ENCODE measurements around the gene EPB41L4A. TPM values are rescaled to one million over a fixed set of nuclear protein-coding genes. Genes with fewer than 3 reads are reported as not detected.

EPB41L4A gene
- total RNA-seq, 1 donor = 0.72 TPM

GRCh38 chr5:112267231-112267630 lies 151.8 kb downstream of the EPB41L4A start:
- DNase-seq (ENCODE audit: insufficient read length, low spot score, missing footprints) = no peak
- Histone ChIP-seq H3K4me2 (ENCODE audit: insufficient read depth, low read length) (no peak overlapping the region), H3K27me3 (ENCODE audit: insufficient read depth, low read length) (no peaks in the 10 kb centered on the region), H3K27ac (ENCODE audit: low read depth, low read length) (no peak overlapping the region), H2AFZ (ENCODE audit: low read length) (no peak overlapping the region), H3K79me2 (ENCODE audit: insufficient read depth, low read length) (no peaks in the 10 kb centered on the region), H3K36me3 (ENCODE audit: insufficient read depth, low read length) (no peaks in the 10 kb centered on the region), H3K9me3 (ENCODE audit: low read depth, low read length) (no peaks in the 10 kb centered on the region), H3K4me1 (ENCODE audit: insufficient read depth, low read length) (no peaks in the 10 kb centered on the region), H4K20me1 (ENCODE audit: insufficient read depth, low read length) (no peaks in the 10 kb centered on the region), H3K4me3 (ENCODE audit: insufficient read depth, low read length) (no peak overlapping the region)
- no peak for TF ChIP-seq CTCF (IDR thresholded peaks at IDR 0.05; ENCODE audit: extremely low read depth, low read depth, low read length)

GRCh38 chr5:112264666-112265065 lies 154.4 kb downstream of the EPB41L4A start:
- Histone ChIP-seq H3K27ac (ENCODE audit: low read depth, low read length) (no peak overlapping the region), H3K9me3 (ENCODE audit: low read depth, low read length) (no peaks in the 10 kb centered on the region), H3K4me1 (ENCODE audit: insufficient read depth, low read length) (no peaks in the 10 kb centered on the region), H3K79me2 (ENCODE audit: insufficient read depth, low read length) (no peaks in the 10 kb centered on the region), H3K4me2 (ENCODE audit: insufficient read depth, low read length) (no peak overlapping the region), H4K20me1 (ENCODE audit: insufficient read depth, low read length) (no peaks in the 10 kb centered on the region), H2AFZ (ENCODE audit: low read length) (no peak overlapping the region), H3K4me3 (ENCODE audit: insufficient read depth, low read length) (no peak overlapping the region), H3K36me3 (ENCODE audit: insufficient read depth, low read length) (no peaks in the 10 kb centered on the region), H3K27me3 (ENCODE audit: insufficient read depth, low read length) (no peaks in the 10 kb centered on the region)
- no peak for TF ChIP-seq CTCF (IDR thresholded peaks at IDR 0.05; ENCODE audit: extremely low read depth, low read depth, low read length)
- DNase-seq (ENCODE audit: insufficient read length, low spot score, missing footprints) = no peak

- Histone ChIP-seq H3K79me2 (ENCODE audit: insufficient read depth, low read length) (no peaks in the 10 kb centered on the region), H3K4me3 (ENCODE audit: insufficient read depth, low read length) (no peak overlapping the region), H3K4me2 (ENCODE audit: insufficient read depth, low read length) (no peak overlapping the region), H2AFZ (ENCODE audit: low read length) (no peak overlapping the region), H3K27ac (ENCODE audit: low read depth, low read length) (no peak overlapping the region), H3K36me3 (ENCODE audit: insufficient read depth, low read length) (no peaks in the 10 kb centered on the region), H3K9me3 (ENCODE audit: low read depth, low read length) (no peaks in the 10 kb centered on the region), H3K27me3 (ENCODE audit: insufficient read depth, low read length) (no peaks in the 10 kb centered on the region), H3K4me1 (ENCODE audit: insufficient read depth, low read length) (no peaks in the 10 kb centered on the region), H4K20me1 (ENCODE audit: insufficient read depth, low read length) (no peaks in the 10 kb centered on the region)
- no peak for TF ChIP-seq CTCF (IDR thresholded peaks at IDR 0.05; ENCODE audit: extremely low read depth, low read depth, low read length)
- DNase-seq (ENCODE audit: insufficient read length, low spot score, missing footprints) = no peak
These were observed 154.9 kb downstream of the EPB41L4A start for GRCh38 chr5:112264151-112264550.

GRCh38 chr5:112263469-112263868 lies 155.6 kb downstream of the EPB41L4A start:
- TF ChIP-seq CTCF (IDR thresholded peaks at IDR 0.05; ENCODE audit: extremely low read depth, low read depth, low read length) = no peak
- H3K9me3 ChIP-seq (ENCODE audit: low read depth, low read length) = no peaks in the 10 kb centered on the region
- DNase-seq (ENCODE audit: insufficient read length, low spot score, missing footprints) = no peak
- H3K4me1 ChIP-seq (ENCODE audit: insufficient read depth, low read length) = no peaks in the 10 kb centered on the region
- no peaks in the 10 kb centered on the region for H3K79me2 ChIP-seq (ENCODE audit: insufficient read depth, low read length)
- H3K27me3 ChIP-seq (ENCODE audit: insufficient read depth, low read length) = no peaks in the 10 kb centered on the region
- H3K4me2 ChIP-seq (ENCODE audit: insufficient read depth, low read length) = no peak overlapping the region
- no peaks in the 10 kb centered on the region for H3K36me3 ChIP-seq (ENCODE audit: insufficient read depth, low read length)
- H3K4me3 ChIP-seq (ENCODE audit: insufficient read depth, low read length) = no peak overlapping the region
- H4K20me1 ChIP-seq (ENCODE audit: insufficient read depth, low read length) = no peaks in the 10 kb centered on the region
- H3K27ac ChIP-seq (ENCODE audit: low read depth, low read length) = no peak overlapping the region
- H2AFZ ChIP-seq (ENCODE audit: low read length) = no peak overlapping the region
